GM12878 (cell line): Measurements from ENCODE around the gene LRRC23. TPM values are rescaled to one million over a fixed set of nuclear protein-coding genes. Genes with fewer than 3 reads are reported as not detected.

Experiments
- ATF7 ChIP-seq: fragments of 450-650 bp; IDR thresholded peaks from 2 replicates; pipeline ENCODE4 v1.6.1; 2016; ENCODE audit warnings: low read depth, mild to moderate bottlenecking
- CHD1 ChIP-seq: IDR thresholded peaks from 2 replicates; pipeline ENCODE4 v1.6.1; 2012; ENCODE audit warnings: low read depth, low read length, improper control_type of control experiment
- CREB1 ChIP-seq: IDR thresholded peaks from 2 replicates; pipeline ENCODE4 v1.6.1; 2012; ENCODE audit warnings: low read depth, mild to moderate bottlenecking, inconsistent platforms
- CREM ChIP-seq: IDR thresholded peaks from 2 replicates; pipeline ENCODE4 v1.6.1; 2014; ENCODE audit warnings: antibody characterized with exemption, low read depth
- HCFC1 ChIP-seq: fragments of 150-350 bp; IDR thresholded peaks from 2 replicates; pipeline ENCODE4 v1.6.1; 2014; ENCODE audit warnings: low read length
- HDGF ChIP-seq: fragments of 450-650 bp; IDR thresholded peaks from 2 replicates; pipeline ENCODE4 v1.6.1; 2016; ENCODE audit warnings: antibody characterized with exemption
- IKZF1 ChIP-seq: fragments of 450-650 bp; conservative IDR thresholded peaks from 2 replicates; pipeline ENCODE4 v1.6.1; 2017; ENCODE audit warnings: antibody characterized with exemption, mild to moderate bottlenecking
- NFYA ChIP-seq: IDR thresholded peaks from 2 replicates; pipeline ENCODE4 v1.6.1; 2011; ENCODE audit warnings: low read depth, mild to moderate bottlenecking, low read length, improper control_type of control experiment, borderline replicate concordance
- PAX8 ChIP-seq: fragments of 450-650 bp; IDR thresholded peaks from 2 replicates; pipeline ENCODE4 v1.6.1; 2017; ENCODE audit warnings: mild to moderate bottlenecking, moderate library complexity
- SIN3A ChIP-seq: IDR thresholded peaks from 2 replicates; pipeline ENCODE4 v1.6.1; 2012; ENCODE audit warnings: low read depth, low read length, improper control_type of control experiment
- SREBF1 ChIP-seq: IDR thresholded peaks from 2 replicates; pipeline ENCODE4 v1.6.1; 2012; ENCODE audit warnings: mild to moderate bottlenecking, low read length
- STAT1 ChIP-seq: fragments of 450-650 bp; conservative IDR thresholded peaks from 2 replicates; pipeline ENCODE4 v1.6.1; 2014; ENCODE audit warnings: antibody characterized with exemption, mild to moderate bottlenecking
- SUPT20H ChIP-seq: IDR thresholded peaks from 2 replicates; pipeline ENCODE4 v1.6.1; 2011; ENCODE audit warnings: low read depth, mild to moderate bottlenecking, low read length, moderate library complexity, borderline replicate concordance; ENCODE audit not compliant: control insufficient read depth
- ZNF24 ChIP-seq: fragments of 450-650 bp; IDR thresholded peaks from 2 replicates; pipeline ENCODE4 v1.6.1; 2017; ENCODE audit warnings: antibody characterized with exemption, mild to moderate bottlenecking
- polyA plus RNA-seq, 11 experiments: library from polyadenylated mRNA; depleted of rRNA in 4 of 11; unstranded in 6 of 11; stranded (reverse) in 5 of 11; fragments of >200 nt; fragmentation: Nextera tagmentation in 4 of 11; fragmentation: Illumina TruSeq in 1 of 11; extraction: Ambion mirVana in 4 of 11; extraction: Trizol in 1 of 11; gene quantifications; 1 replicate in 1 of 11; 2 replicates in 10 of 11; pipeline versions ENCODE4 v1.2.1 to v1.2.3, GENCODE V29; 2011 to 2016; ENCODE audit warnings: inconsistent platforms in 2 of 11, missing spikeins in 2 of 11, low read depth in 1 of 11
- total RNA-seq, 4 experiments: library from RNA; depleted of rRNA in 3 of 4; stranded (reverse); fragments of >200 nt in 3 of 4; fragmentation: Illumina TruSeq in 1 of 4; extraction: Trizol in 1 of 4; gene quantifications; 2 replicates each; pipeline versions ENCODE4 v1.2.1 to v1.2.3, GENCODE V29; 2013 to 2021
- TF ChIP-seq, protein P1 (sequence below): fragments of 450-650 bp; IDR thresholded peaks from 2 replicates; pipeline ENCODE4 v1.6.1; 2017; ENCODE audit warnings: mild to moderate bottlenecking, moderate library complexity
- TF ChIP-seq, protein P2 (sequence below): IDR thresholded peaks from 2 replicates; pipeline ENCODE4 v1.6.1; 2011; ENCODE audit warnings: low read depth, mild to moderate bottlenecking, low read length, moderate library complexity, borderline replicate concordance; ENCODE audit errors: extremely low read depth
- TF ChIP-seq, protein P3 (sequence below): fragments of 450-650 bp; conservative IDR thresholded peaks from 2 replicates; pipeline ENCODE4 v1.6.1; 2017; ENCODE audit warnings: mild to moderate bottlenecking, moderate library complexity
- TF ChIP-seq, protein P4 (sequence below): IDR thresholded peaks from 2 replicates; pipeline ENCODE4 v1.6.1; 2011; ENCODE audit warnings: mild to moderate bottlenecking, low read depth, low read length, moderate library complexity; ENCODE audit not compliant: insufficient replicate concordance

LRRC23 gene
- total and polyA plus RNA-seq, 10 of the 15 experiments (the other 5 are each of a cell fraction or from before 2014, with no cell fraction given): 1.4 to 6.9 (median 3.4) TPM

DNA sequence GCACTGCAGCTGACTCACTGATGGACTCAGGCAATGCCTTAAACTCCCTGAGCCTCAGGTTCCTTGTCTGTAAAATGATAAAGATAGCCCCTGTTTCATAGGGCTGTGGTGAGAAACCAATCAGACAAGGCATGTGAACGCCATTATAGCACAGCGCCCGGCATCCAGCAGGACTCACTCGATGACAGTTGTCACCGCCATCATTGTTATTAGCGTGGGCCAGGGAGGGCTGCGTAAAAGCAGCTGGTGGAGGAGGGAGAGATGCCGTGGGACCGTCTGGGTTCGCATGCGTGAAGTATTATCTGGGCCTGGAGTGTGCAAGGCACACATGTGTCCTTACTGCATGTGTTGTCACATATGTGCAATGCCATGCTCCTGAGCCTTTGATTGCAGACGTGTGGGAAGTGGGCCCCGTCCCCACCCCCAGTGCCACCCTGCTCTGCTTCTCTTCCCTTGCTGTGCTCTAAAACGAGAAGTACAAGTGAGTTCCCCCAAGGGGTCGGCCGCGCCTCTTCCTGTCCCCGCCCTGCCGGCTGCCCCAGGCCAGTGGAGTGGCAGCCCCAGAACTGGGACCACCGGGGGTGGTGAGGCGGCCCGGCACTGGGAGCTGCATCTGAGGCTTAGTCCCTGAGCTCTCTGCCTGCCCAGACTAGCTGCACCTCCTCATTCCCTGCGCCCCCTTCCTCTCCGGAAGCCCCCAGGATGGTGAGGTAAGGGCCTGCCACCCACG is 46.4 kb downstream of the LRRC23 start, which contains the start of gene PTPN6 (continued):
- TF ChIP-seq, protein P1, sequence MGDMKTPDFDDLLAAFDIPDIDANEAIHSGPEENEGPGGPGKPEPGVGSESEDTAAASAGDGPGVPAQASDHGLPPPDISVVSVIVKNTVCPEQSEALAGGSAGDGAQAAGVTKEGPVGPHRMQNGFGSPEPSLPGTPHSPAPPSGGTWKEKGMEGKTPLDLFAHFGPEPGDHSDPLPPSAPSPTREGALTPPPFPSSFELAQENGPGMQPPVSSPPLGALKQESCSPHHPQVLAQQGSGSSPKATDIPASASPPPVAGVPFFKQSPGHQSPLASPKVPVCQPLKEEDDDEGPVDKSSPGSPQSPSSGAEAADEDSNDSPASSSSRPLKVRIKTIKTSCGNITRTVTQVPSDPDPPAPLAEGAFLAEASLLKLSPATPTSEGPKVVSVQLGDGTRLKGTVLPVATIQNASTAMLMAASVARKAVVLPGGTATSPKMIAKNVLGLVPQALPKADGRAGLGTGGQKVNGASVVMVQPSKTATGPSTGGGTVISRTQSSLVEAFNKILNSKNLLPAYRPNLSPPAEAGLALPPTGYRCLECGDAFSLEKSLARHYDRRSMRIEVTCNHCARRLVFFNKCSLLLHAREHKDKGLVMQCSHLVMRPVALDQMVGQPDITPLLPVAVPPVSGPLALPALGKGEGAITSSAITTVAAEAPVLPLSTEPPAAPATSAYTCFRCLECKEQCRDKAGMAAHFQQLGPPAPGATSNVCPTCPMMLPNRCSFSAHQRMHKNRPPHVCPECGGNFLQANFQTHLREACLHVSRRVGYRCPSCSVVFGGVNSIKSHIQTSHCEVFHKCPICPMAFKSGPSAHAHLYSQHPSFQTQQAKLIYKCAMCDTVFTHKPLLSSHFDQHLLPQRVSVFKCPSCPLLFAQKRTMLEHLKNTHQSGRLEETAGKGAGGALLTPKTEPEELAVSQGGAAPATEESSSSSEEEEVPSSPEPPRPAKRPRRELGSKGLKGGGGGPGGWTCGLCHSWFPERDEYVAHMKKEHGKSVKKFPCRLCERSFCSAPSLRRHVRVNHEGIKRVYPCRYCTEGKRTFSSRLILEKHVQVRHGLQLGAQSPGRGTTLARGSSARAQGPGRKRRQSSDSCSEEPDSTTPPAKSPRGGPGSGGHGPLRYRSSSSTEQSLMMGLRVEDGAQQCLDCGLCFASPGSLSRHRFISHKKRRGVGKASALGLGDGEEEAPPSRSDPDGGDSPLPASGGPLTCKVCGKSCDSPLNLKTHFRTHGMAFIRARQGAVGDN: peak; percentile 71
- TF ChIP-seq HDGF (peak; percentile 69; the same call in 1 of the 2 replicates), PAX8 (no peak), IKZF1 (peak; percentile 76), CHD1 (no peak), SUPT20H (no peak), STAT1 (no peak), CREB1 (no peak), CREM (0 out of 2 replicates have a peak, but pooled peaks have one; percentile 27), NFYA (no peak), HCFC1 (no peak), SREBF1 (no peak), SIN3A (peak; percentile 74; the same call in 1 of the 2 replicates), ATF7 (peak; percentile 89), ZNF24 (no peak)
- TF ChIP-seq, protein P2, sequence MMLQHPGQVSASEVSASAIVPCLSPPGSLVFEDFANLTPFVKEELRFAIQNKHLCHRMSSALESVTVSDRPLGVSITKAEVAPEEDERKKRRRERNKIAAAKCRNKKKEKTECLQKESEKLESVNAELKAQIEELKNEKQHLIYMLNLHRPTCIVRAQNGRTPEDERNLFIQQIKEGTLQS: no peak
- TF ChIP-seq, protein P3, sequence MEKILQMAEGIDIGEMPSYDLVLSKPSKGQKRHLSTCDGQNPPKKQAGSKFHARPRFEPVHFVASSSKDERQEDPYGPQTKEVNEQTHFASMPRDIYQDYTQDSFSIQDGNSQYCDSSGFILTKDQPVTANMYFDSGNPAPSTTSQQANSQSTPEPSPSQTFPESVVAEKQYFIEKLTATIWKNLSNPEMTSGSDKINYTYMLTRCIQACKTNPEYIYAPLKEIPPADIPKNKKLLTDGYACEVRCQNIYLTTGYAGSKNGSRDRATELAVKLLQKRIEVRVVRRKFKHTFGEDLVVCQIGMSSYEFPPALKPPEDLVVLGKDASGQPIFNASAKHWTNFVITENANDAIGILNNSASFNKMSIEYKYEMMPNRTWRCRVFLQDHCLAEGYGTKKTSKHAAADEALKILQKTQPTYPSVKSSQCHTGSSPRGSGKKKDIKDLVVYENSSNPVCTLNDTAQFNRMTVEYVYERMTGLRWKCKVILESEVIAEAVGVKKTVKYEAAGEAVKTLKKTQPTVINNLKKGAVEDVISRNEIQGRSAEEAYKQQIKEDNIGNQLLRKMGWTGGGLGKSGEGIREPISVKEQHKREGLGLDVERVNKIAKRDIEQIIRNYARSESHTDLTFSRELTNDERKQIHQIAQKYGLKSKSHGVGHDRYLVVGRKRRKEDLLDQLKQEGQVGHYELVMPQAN: peak; percentile 73
- TF ChIP-seq, protein P4, sequence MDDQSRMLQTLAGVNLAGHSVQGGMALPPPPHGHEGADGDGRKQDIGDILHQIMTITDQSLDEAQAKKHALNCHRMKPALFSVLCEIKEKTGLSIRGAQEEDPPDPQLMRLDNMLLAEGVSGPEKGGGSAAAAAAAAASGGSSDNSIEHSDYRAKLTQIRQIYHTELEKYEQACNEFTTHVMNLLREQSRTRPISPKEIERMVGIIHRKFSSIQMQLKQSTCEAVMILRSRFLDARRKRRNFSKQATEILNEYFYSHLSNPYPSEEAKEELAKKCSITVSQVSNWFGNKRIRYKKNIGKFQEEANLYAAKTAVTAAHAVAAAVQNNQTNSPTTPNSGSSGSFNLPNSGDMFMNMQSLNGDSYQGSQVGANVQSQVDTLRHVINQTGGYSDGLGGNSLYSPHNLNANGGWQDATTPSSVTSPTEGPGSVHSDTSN: peak; percentile 59
